ENCODE measurements around the gene HYCC2.

Gene HYCC2

GRCh38 chr2:201116115-201116958 is 44.9 kb upstream of the HYCC2 start, which contains the start of gene CFLAR:
CFLAR (plus strand) TSS chr2:201116164; CDS start chr2:201129866, 13,702 bp downstream.
- H3K9me2 ChIP-seq (replicated peaks; ENCODE audit: control insufficient read depth, low read length): no peaks in the 10 kb centered on the region

GRCh38 chr2:201114846-201115245 is 43.4 kb upstream of the HYCC2 start:
- Histone ChIP-seq H3K4me1 (ENCODE audit: control insufficient read depth, low read length) (peaks cover 34% of the 10 kb centered on the region), H3K9me3 (ENCODE audit: control insufficient read depth, insufficient read depth, low read length) (no peaks in the 10 kb centered on the region), H3K27ac (ENCODE audit: low read depth, low read length) (no peak overlapping the region), H3K36me3 (ENCODE audit: control insufficient read depth, low read length) (no peaks in the 10 kb centered on the region), H3K4me2 (ENCODE audit: low read length) (no peak overlapping the region), H3K79me2 (ENCODE audit: control insufficient read depth, low read length) (peaks cover 4% of the 10 kb centered on the region), H3K9me2 (replicated peaks; ENCODE audit: control insufficient read depth, low read length) (no peaks in the 10 kb centered on the region), H3F3A (ENCODE audit: control insufficient read depth, insufficient read depth) (peaks cover 11% of the 10 kb centered on the region), H3K4me3 (ENCODE audit: low read length) (no peak overlapping the region), H3K27me3 (ENCODE audit: control insufficient read depth, low read length) (no peaks in the 10 kb centered on the region), H4K20me1 (ENCODE audit: control insufficient read depth, insufficient read depth, low read depth, low read length) (no peaks in the 10 kb centered on the region)
- TF ChIP-seq EZH2phosphoT487 (IDR thresholded peaks at IDR 0.05; ENCODE audit: borderline replicate concordance, low read length) (no peak), CTCF (IDR thresholded peaks at IDR 0.05; ENCODE audit: low read depth, low read length, poor library complexity, severe bottlenecking) (no peak)

More at GRCh38 chr2:201116115-201116958, 44.9 kb upstream of the HYCC2 start, which contains the start of gene CFLAR:
- Histone ChIP-seq H3K4me1 (ENCODE audit: control insufficient read depth, low read length) (peaks cover 44% of the 10 kb centered on the region), H3K36me3 (ENCODE audit: control insufficient read depth, low read length) (no peaks in the 10 kb centered on the region), H3K9me3 (ENCODE audit: control insufficient read depth, insufficient read depth, low read length) (no peaks in the 10 kb centered on the region), H3K4me3 (ENCODE audit: low read length) (peak within 1 kb of the TSS; percentile 92), H3K27me3 (ENCODE audit: control insufficient read depth, low read length) (no peaks in the 10 kb centered on the region), H3K4me2 (ENCODE audit: low read length) (peak within 1 kb of the TSS; percentile 88), H4K20me1 (ENCODE audit: control insufficient read depth, insufficient read depth, low read depth, low read length) (no peaks in the 10 kb centered on the region), H3K27ac (ENCODE audit: low read depth, low read length) (peak within 1 kb of the TSS; percentile 88), H3F3A (ENCODE audit: control insufficient read depth, insufficient read depth) (peaks cover 14% of the 10 kb centered on the region), H3K79me2 (ENCODE audit: control insufficient read depth, low read length) (peaks cover 7% of the 10 kb centered on the region)
- TF ChIP-seq EZH2phosphoT487 (IDR thresholded peaks at IDR 0.05; ENCODE audit: borderline replicate concordance, low read length): no peak
- no peak for TF ChIP-seq CTCF (IDR thresholded peaks at IDR 0.05; ENCODE audit: low read depth, low read length, poor library complexity, severe bottlenecking)

- H3K4me1 ChIP-seq (ENCODE audit: control insufficient read depth, low read length): peaks cover 29% of the 10 kb centered on the region
- no peak for TF ChIP-seq CTCF (IDR thresholded peaks at IDR 0.05; ENCODE audit: low read depth, low read length, poor library complexity, severe bottlenecking)
- TF ChIP-seq EZH2phosphoT487 (IDR thresholded peaks at IDR 0.05; ENCODE audit: borderline replicate concordance, low read length): no peak
- H3K4me2 ChIP-seq (ENCODE audit: low read length): no peak overlapping the region
- H3K9me2 ChIP-seq (replicated peaks; ENCODE audit: control insufficient read depth, low read length): no peaks in the 10 kb centered on the region
- H3K79me2 ChIP-seq (ENCODE audit: control insufficient read depth, low read length): peaks cover 2% of the 10 kb centered on the region
- no peaks in the 10 kb centered on the region for H3K27me3 ChIP-seq (ENCODE audit: control insufficient read depth, low read length)
- no peak overlapping the region for H3K27ac ChIP-seq (ENCODE audit: low read depth, low read length)
- peaks cover 8% of the 10 kb centered on the region for H3F3A ChIP-seq (ENCODE audit: control insufficient read depth, insufficient read depth)
- H3K36me3 ChIP-seq (ENCODE audit: control insufficient read depth, low read length): no peaks in the 10 kb centered on the region
- H3K4me3 ChIP-seq (ENCODE audit: low read length): no peak overlapping the region
- no peaks in the 10 kb centered on the region for H4K20me1 ChIP-seq (ENCODE audit: control insufficient read depth, insufficient read depth, low read depth, low read length)
- H3K9me3 ChIP-seq (ENCODE audit: control insufficient read depth, insufficient read depth, low read length): no peaks in the 10 kb centered on the region
These were observed 42.9 kb upstream of the HYCC2 start for GRCh38 chr2:201114350-201114749.

All from DOHH2 (cell line).